IMR-90 (cell line): Measurements from ENCODE around the gene IFIT1B. TPM values are rescaled to one million over a fixed set of nuclear protein-coding genes. Genes with fewer than 3 reads are reported as not detected.

ENCODE experiments used
- ATAC-seq: fragments of 200-7000 bp; cut with Tn5 transposase; 2 replicates; pipeline ENCODE4 v1.9.1; 2020; ENCODE audit warnings: low read depth, mild to moderate bottlenecking, moderate library complexity
- BruUV-seq: library from RNA; stranded (reverse); fragments of 400-500 nt; replicated peaks from 2 replicates; lab custom pipeline; 2021; lab: Mats Ljungman, UMichigan
- CTCF ChIA-PET: fragments of 300-600 bp; formaldehyde crosslinking; extraction: SDS; loops from one replicate; lab custom pipeline; 2021; ENCODE audit warnings: antibody characterized with exemption; lab: Yijun Ruan, JAX
- POLR2A ChIA-PET: fragments of 300-600 bp; sonication (Branson Sonifier 250); formaldehyde crosslinking; loops from one replicate; lab custom pipeline; 2022; ENCODE audit warnings: antibody characterized with exemption; ENCODE audit not compliant: unreplicated experiment; lab: Charles Lee
- DNase-seq: peaks from one replicate; pipeline ENCODE4 v3.0.0; 2013
- H2AFZ ChIP-seq: replicated peaks from 2 replicates; pipeline ENCODE3; 2013; ENCODE audit warnings: low read length, mild to moderate bottlenecking; ENCODE audit not compliant: poor library complexity
- H2AK5ac ChIP-seq: 2 replicates; pipeline ENCODE4 v1.6.1; 2013; ENCODE audit warnings: low read depth, low read length, inconsistent platforms
- H2AK9ac ChIP-seq: replicated peaks from 2 replicates; pipeline ENCODE3; 2013; ENCODE audit warnings: mild to moderate bottlenecking, low read depth, low read length, moderate library complexity; ENCODE audit not compliant: poor library complexity
- H2BK120ac ChIP-seq: 2 replicates; pipeline ENCODE4 v1.6.1; 2013; ENCODE audit warnings: low read depth, low read length, inconsistent platforms
- H2BK15ac ChIP-seq: 3 replicates; pipeline ENCODE4 v1.6.1; 2013; ENCODE audit warnings: low read depth, low read length, inconsistent platforms
- H2BK20ac ChIP-seq: 2 replicates; pipeline ENCODE4 v1.6.1; 2013; ENCODE audit warnings: low read depth, mild to moderate bottlenecking, inconsistent platforms, low read length, moderate library complexity
- H2BK5ac ChIP-seq: 2 replicates; pipeline ENCODE4 v1.6.1; 2013; ENCODE audit warnings: mild to moderate bottlenecking, low read depth, low read length, inconsistent platforms; ENCODE audit not compliant: poor library complexity, severe bottlenecking
- H3K14ac ChIP-seq: replicated peaks from 2 replicates; pipeline ENCODE4 v1.6.1; 2013; ENCODE audit warnings: low read depth, low read length, inconsistent platforms
- H3K18ac ChIP-seq: 2 replicates; pipeline ENCODE4 v1.6.1; 2013; ENCODE audit warnings: low read depth, low read length, control low read depth
- H3K23ac ChIP-seq: 2 replicates; pipeline ENCODE4 v1.6.1; 2013; ENCODE audit warnings: low read depth, low read length, inconsistent platforms
- H3K27ac ChIP-seq: 2 replicates; pipeline ENCODE4 v1.5.1; 2013; ENCODE audit warnings: mild to moderate bottlenecking, control low read depth, low read length; ENCODE audit not compliant: insufficient read depth
- H3K27me3 ChIP-seq: 2 replicates; pipeline ENCODE4 v1.6.1; 2013; ENCODE audit warnings: low read length; ENCODE audit not compliant: control insufficient read depth, insufficient read depth
- H3K36me3 ChIP-seq: 2 replicates; pipeline ENCODE4 v1.6.1; 2013; ENCODE audit warnings: low read length, mixed read lengths; ENCODE audit not compliant: control insufficient read depth, insufficient read depth
- H3K4ac ChIP-seq: 2 replicates; pipeline ENCODE4 v1.6.1; 2013; ENCODE audit warnings: low read depth, low read length, inconsistent platforms
- H3K4me1 ChIP-seq: 2 replicates; pipeline ENCODE4 v1.6.1; 2013; ENCODE audit warnings: low read length, mixed read lengths; ENCODE audit not compliant: control insufficient read depth, insufficient read depth
- H3K4me2 ChIP-seq: 2 replicates; pipeline ENCODE4 v1.6.1; 2013; ENCODE audit warnings: low read depth, mild to moderate bottlenecking, control low read depth, low read length, moderate library complexity
- H3K4me3 ChIP-seq: 2 replicates; pipeline ENCODE4 v1.5.1; 2013; ENCODE audit warnings: low read depth, mild to moderate bottlenecking, control low read depth, low read length, moderate library complexity; ENCODE audit not compliant: insufficient read depth
- H3K56ac ChIP-seq: 2 replicates; pipeline ENCODE4 v1.6.1; 2013; ENCODE audit warnings: low read length, inconsistent platforms; ENCODE audit not compliant: insufficient read depth; ENCODE audit errors: extremely low read depth
- H3K79me1 ChIP-seq, 2 experiments: 2 replicates each; pipeline ENCODE4 v1.6.1; 2013; ENCODE audit warnings: low read length in 2 of 2, inconsistent platforms in 1 of 2, low read depth in 1 of 2
- H3K9ac ChIP-seq: 2 replicates; pipeline ENCODE4 v1.6.1; 2013; ENCODE audit warnings: low read depth, low read length, control low read depth
- H3K9me1 ChIP-seq: 2 replicates; pipeline ENCODE4 v1.6.1; 2013; ENCODE audit warnings: low read length, inconsistent platforms; ENCODE audit not compliant: insufficient read depth
- H3K9me3 ChIP-seq: 2 replicates; pipeline ENCODE4 v1.6.1; 2013; ENCODE audit warnings: low read length; ENCODE audit not compliant: control insufficient read depth, insufficient read depth
- H4K20me1 ChIP-seq: 2 replicates; pipeline ENCODE4 v1.6.1; 2013; ENCODE audit warnings: low read length, inconsistent platforms; ENCODE audit not compliant: insufficient read depth
- H4K5ac ChIP-seq: 2 replicates; pipeline ENCODE4 v1.6.1; 2013; ENCODE audit warnings: mild to moderate bottlenecking, low read depth, low read length, control low read depth
- H4K8ac ChIP-seq, 2 experiments: 2 replicates each; pipeline ENCODE4 v1.6.1; 2013; ENCODE audit warnings: low read depth in 2 of 2, low read length in 2 of 2, control low read depth in 1 of 2, inconsistent platforms in 1 of 2
- H4K91ac ChIP-seq: 2 replicates; pipeline ENCODE4 v1.6.1; 2013; ENCODE audit warnings: low read depth, low read length, inconsistent platforms; ENCODE audit not compliant: insufficient read depth
- BHLHE40 ChIP-seq: fragments of 150-350 bp; IDR thresholded peaks from 2 replicates; pipeline ENCODE4 v1.6.1; 2016; ENCODE audit warnings: mild to moderate bottlenecking, low read depth, low read length
- CEBPB ChIP-seq: IDR thresholded peaks from 2 replicates; pipeline ENCODE4 v1.6.1; 2012; ENCODE audit warnings: low read depth, low read length, improper control_type of control experiment
- CHD1 ChIP-seq: IDR thresholded peaks from 2 replicates; pipeline ENCODE4 v1.6.1; 2012; ENCODE audit warnings: low read depth, low read length, improper control_type of control experiment
- CTCF ChIP-seq: conservative IDR thresholded peaks from 2 replicates; pipeline ENCODE4 v1.5.1; 2012; ENCODE audit warnings: mild to moderate bottlenecking, low read depth, low read length, improper control_type of control experiment
- ELK1 ChIP-seq: fragments of 150-350 bp; IDR thresholded peaks from 2 replicates; pipeline ENCODE4 v1.6.1; 2016; ENCODE audit warnings: low read depth, mild to moderate bottlenecking, low read length, moderate library complexity, borderline replicate concordance
- FOS ChIP-seq: fragments of 150-350 bp; IDR thresholded peaks from 2 replicates; pipeline ENCODE4 v1.6.1; 2016; ENCODE audit warnings: low read depth, low read length
- MAFK ChIP-seq: IDR thresholded peaks from 2 replicates; pipeline ENCODE4 v1.6.1; 2012; ENCODE audit warnings: low read depth, low read length, improper control_type of control experiment
- MXI1 ChIP-seq: IDR thresholded peaks from 2 replicates; pipeline ENCODE4 v1.6.1; 2012; ENCODE audit warnings: low read depth, mild to moderate bottlenecking, low read length, moderate library complexity, borderline replicate concordance
- NFE2L2 ChIP-seq: fragments of 150-350 bp; IDR thresholded peaks from 2 replicates; pipeline ENCODE4 v1.6.1; 2016; ENCODE audit warnings: low read depth, mild to moderate bottlenecking, low read length
- RAD21 ChIP-seq: IDR thresholded peaks from 2 replicates; pipeline ENCODE4 v1.6.1; 2012; ENCODE audit warnings: low read length, improper control_type of control experiment
- RCOR1 ChIP-seq: IDR thresholded peaks from 2 replicates; pipeline ENCODE4 v1.6.1; 2012; ENCODE audit warnings: mild to moderate bottlenecking, low read length, improper control_type of control experiment; ENCODE audit not compliant: insufficient replicate concordance
- RFX5 ChIP-seq: IDR thresholded peaks from 2 replicates; pipeline ENCODE4 v1.8.0; 2012; ENCODE audit warnings: low read depth, mild to moderate bottlenecking, low read length, moderate library complexity
- SMC3 ChIP-seq: fragments of 150-350 bp; IDR thresholded peaks from 2 replicates; pipeline ENCODE4 v1.6.1; 2016; ENCODE audit warnings: low read depth, mild to moderate bottlenecking, antibody characterized with exemption, low read length, moderate library complexity
- USF2 ChIP-seq: fragments of 150-350 bp; IDR thresholded peaks from 2 replicates; pipeline ENCODE4 v1.6.1; 2017; ENCODE audit warnings: mild to moderate bottlenecking, antibody characterized with exemption, low read length, low read depth
- WGBS, 2 experiments: methylation state at CpG; one replicate each; pipeline versions ENCODE4 v1.1.5 to v1.1.7; 2013; ENCODE audit warnings: missing lambda C conversion rate in 2 of 2; ENCODE audit not compliant: insufficient read length in 1 of 2; ENCODE audit errors: extremely low coverage in 2 of 2; 5-methylcytosine and 5-hydroxymethylcytosine counted together
- dilution Hi-C: fragments of 300-500 bp; cut with HindIII; formaldehyde crosslinking; loops from one replicate; pipeline ENCODE4 v1.14.3; 2018; ENCODE audit warnings: low sequenced_read_pairs; ENCODE audit not compliant: unreplicated experiment
- in situ Hi-C: fragments of 300-500 bp; cut with MboI; formaldehyde crosslinking; loops from 3 replicates; pipeline ENCODE4 v1.14.3; 2019; ENCODE audit warnings: low sequenced_read_pairs, inconsistent platforms, mixed read lengths
- intact Hi-C: fragments of 100-400 bp; cut with micrococcal nuclease; formaldehyde crosslinking; loops from 2 replicates; pipeline ENCODE4 v1.10.0; 2022
- polyA plus RNA-seq, 3 experiments: library from polyadenylated mRNA; depleted of rRNA; stranded (reverse); fragments of >200 nt; gene quantifications; 2 replicates each; pipeline ENCODE4 v1.2.3, GENCODE V29; 2012; ENCODE audit warnings: low replicate concordance in 1 of 3
- total RNA-seq: library from RNA; depleted of rRNA; stranded (reverse); fragments of >200 nt; gene quantifications from 2 replicates; pipeline ENCODE4 v1.2.3, GENCODE V29; 2012

Gene IFIT1B
- total and polyA plus RNA-seq, 2 of the 4 experiments (the other 2 are of a cell fraction) = not detected

- Histone ChIP-seq H3K4me3 (no peak overlapping the region), H3K27ac (no peak overlapping the region), H4K5ac (no peak overlapping the region), H3K18ac (no peak overlapping the region), H3K56ac (no peak overlapping the region), H3K79me1 (no peaks in the 10 kb centered on the region), H3K9me3 (no peaks in the 10 kb centered on the region), H2BK15ac (no peak overlapping the region), H2BK120ac (no peak overlapping the region), H3K36me3 (no peaks in the 10 kb centered on the region), H3K9me1 (peaks cover 6% of the 10 kb centered on the region), H3K4ac (no peak overlapping the region), H4K8ac (no peak overlapping the region), H3K4me1 (peaks cover 9% of the 10 kb centered on the region), H3K27me3 (no peaks in the 10 kb centered on the region), H4K20me1 (peaks cover 8% of the 10 kb centered on the region; the same call in 1 of the 2 replicates), H2AFZ (no peak overlapping the region), H2AK9ac (no peak overlapping the region), H3K14ac (no peak overlapping the region), H2BK5ac (no peak overlapping the region), H4K91ac (no peak overlapping the region), H3K4me2 (no peak overlapping the region), H2BK20ac (no peak overlapping the region), H2AK5ac (no peak overlapping the region), H3K9ac (no peak overlapping the region), H3K23ac (no peak overlapping the region)
- dilution Hi-C loops (no loop called here), intact Hi-C loops (no loop called here), in situ Hi-C loops (no loop called here)
- CTCF ChIA-PET = no interaction called here
- 76% methylated on average over 3 of the region's 3 CpGs; no CpG with 5 or more reads in 1 of the 2 experiments for WGBS, 2 experiments
- TF ChIP-seq CEBPB (no peak), MAFK (no peak), ELK1 (no peak), BHLHE40 (no peak), RFX5 (no peak), CTCF (no peak), MXI1 (no peak), CHD1 (no peak), USF2 (no peak), FOS (no peak), NFE2L2 (no peak), RCOR1 (no peak), RAD21 (no peak), SMC3 (no peak)
- no TSS peak for BruUV-seq
- ATAC-seq (no peak), DNase-seq (no peak)
- POLR2A ChIA-PET = no interaction called here
Observed at GRCh38 chr10:89371987-89372386, 5.9 kb upstream of the IFIT1B start.
